Activated naive CD8-positive, alpha-beta T cell treated with anti-CD3 and anti-CD28 coated beads, Interleukin-2, amount 10 ng/mL, durations not matched to agents 7 days and 5 days (primary cell): ENCODE results near the gene ADAMTS16. TPM values are rescaled to one million over a fixed set of nuclear protein-coding genes. Genes with fewer than 3 reads are reported as not detected.

ENCODE experiments used
- ATAC-seq: fragments of 150-1000 bp; cut with Tn5 transposase; one replicate; pipeline ENCODE4 v1.10.0; 2021; ENCODE audit warnings: low read depth, moderate library complexity
- POLR2A ChIA-PET: fragments of 350-600 bp; sonication (Branson Sonifier 250); formaldehyde crosslinking; loops from one replicate; lab custom pipeline; 2021; ENCODE audit warnings: antibody characterized with exemption; lab: Charles Lee
- DNase-seq: peaks from one replicate; pipeline ENCODE4 v3.0.0; 2021
- H3K27ac Mint-ChIP-seq: one replicate; pipeline ENCODE4 v1.8.0; 2022; ENCODE audit warnings: mild to moderate bottlenecking, mixed read lengths
- H3K27me3 Mint-ChIP-seq: one replicate; pipeline ENCODE4 v1.8.0; 2022; ENCODE audit warnings: mild to moderate bottlenecking, moderate library complexity, mixed read lengths
- H3K36me3 Mint-ChIP-seq: one replicate; pipeline ENCODE4 v1.8.0; 2021; ENCODE audit warnings: mild to moderate bottlenecking, mixed read lengths
- H3K4me1 Mint-ChIP-seq: one replicate; pipeline ENCODE4 v1.8.0; 2021; ENCODE audit warnings: mixed read lengths
- H3K4me3 Mint-ChIP-seq: one replicate; pipeline ENCODE4 v1.8.0; 2022; ENCODE audit warnings: mild to moderate bottlenecking, moderate library complexity, mixed read lengths
- H3K9me3 Mint-ChIP-seq: one replicate; pipeline ENCODE4 v1.8.0; 2021; ENCODE audit warnings: mixed read lengths
- total RNA-seq, 2 experiments: library from RNA; stranded (reverse); gene quantifications; one replicate each; pipeline ENCODE4 v1.2.3, GENCODE V29; 2021

Gene ADAMTS16
- total RNA-seq, 2 experiments from 2014 or later, result not detected

GRCh38 chr5:5315068-5315980, 175.2 kb downstream of the ADAMTS16 start:
- no peaks in the 10 kb centered on the region for H3K9me3 Mint-ChIP-seq
- POLR2A ChIA-PET, result no interaction called here
- H3K4me1 Mint-ChIP-seq, result no peaks in the 10 kb centered on the region
- H3K27ac Mint-ChIP-seq, result no peak overlapping the region
- H3K27me3 Mint-ChIP-seq, result no peaks in the 10 kb centered on the region
- DNase-seq, result no peak
- no peak for ATAC-seq
- H3K36me3 Mint-ChIP-seq, result no peaks in the 10 kb centered on the region
- no peak overlapping the region for H3K4me3 Mint-ChIP-seq

DNA sequence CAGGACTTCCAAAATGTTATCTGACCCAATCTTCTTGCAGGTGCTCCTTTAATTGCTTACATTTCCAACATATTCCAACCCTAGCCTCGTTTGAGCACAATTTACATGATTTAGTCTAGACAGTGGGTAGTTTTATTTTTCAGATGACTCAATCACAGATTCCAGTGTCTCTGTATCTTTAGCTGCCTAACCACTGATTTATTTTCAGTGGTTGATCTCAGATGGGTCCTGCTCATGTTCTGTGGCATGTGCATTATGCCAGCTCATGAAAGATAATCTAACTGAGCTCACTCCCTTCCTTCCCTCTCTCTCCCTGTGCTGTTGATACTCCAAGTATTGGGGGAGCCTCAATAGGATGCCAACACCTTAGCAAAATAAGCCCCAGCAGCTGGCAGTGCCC, 176.2 kb downstream of the ADAMTS16 start:
- no peak for ATAC-seq

DNA sequence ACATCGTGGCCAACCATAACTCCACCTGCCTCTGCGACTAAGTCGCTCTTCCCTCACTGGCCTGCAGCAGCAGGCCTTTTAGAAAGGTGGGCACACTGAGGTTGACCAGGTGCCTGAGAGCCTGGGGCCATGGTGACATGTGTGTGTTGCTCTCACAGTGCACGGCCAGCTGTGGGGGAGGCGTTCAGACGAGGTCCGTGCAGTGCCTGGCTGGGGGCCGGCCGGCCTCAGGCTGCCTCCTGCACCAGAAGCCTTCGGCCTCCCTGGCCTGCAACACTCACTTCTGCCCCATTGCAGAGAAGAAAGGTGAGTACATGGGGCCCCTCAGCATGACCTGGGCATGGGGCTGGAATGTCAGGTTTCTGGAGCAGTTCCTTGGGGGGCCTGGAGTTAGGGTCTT, 177.8 kb downstream of the ADAMTS16 start:
- Mint-ChIP-seq H3K4me3 (no peak overlapping the region), H3K4me1 (no peaks in the 10 kb centered on the region), H3K9me3 (no peaks in the 10 kb centered on the region), H3K36me3 (no peaks in the 10 kb centered on the region), H3K27me3 (no peaks in the 10 kb centered on the region), H3K27ac (no peak overlapping the region)
- POLR2A ChIA-PET, result no interaction called here
- ATAC-seq (no peak), DNase-seq (no peak)

More for the DNA sequence above, 176.2 kb downstream of the ADAMTS16 start:
- H3K27me3 Mint-ChIP-seq, result no peaks in the 10 kb centered on the region
- no peaks in the 10 kb centered on the region for H3K36me3 Mint-ChIP-seq
- DNase-seq, result no peak
- POLR2A ChIA-PET, result no interaction called here
- H3K4me3 Mint-ChIP-seq, result no peak overlapping the region
- H3K4me1 Mint-ChIP-seq, result no peaks in the 10 kb centered on the region
- H3K9me3 Mint-ChIP-seq, result no peaks in the 10 kb centered on the region
- no peak overlapping the region for H3K27ac Mint-ChIP-seq

DNA sequence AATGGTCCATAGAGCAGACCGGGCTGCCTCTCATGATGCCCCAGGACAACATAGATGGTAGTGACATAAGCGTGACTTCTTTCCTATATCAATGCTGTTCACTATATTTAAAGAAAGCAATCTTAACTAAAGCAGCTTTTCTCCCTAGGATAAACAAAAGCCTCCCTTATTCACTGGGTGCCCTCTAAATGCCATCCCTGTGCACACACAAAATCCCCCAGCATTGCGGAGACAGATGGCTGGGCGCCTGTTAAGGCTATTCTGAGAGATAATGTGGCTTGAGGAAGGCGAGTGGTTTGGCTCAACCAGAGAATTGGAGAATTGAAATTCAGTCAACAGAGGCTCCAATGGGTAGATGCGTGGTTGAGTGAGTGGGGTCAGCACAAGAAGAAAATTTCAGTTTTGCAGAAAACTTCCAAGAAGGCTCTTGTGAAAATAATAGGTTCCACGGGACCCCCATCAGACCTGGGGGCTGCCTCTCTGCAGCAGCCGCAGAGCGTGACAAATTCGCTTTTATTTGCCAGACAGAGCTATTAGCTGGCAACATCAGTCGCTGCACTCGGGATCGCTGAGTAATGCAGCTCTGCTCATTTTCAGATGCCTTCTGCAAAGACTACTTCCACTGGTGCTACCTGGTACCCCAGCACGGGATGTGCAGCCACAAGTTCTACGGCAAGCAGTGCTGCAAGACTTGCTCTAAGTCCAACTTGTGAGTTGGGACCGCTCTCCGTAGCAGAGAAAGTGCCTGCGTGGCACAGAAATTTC, 178.5 kb downstream of the ADAMTS16 start:
- H3K9me3 Mint-ChIP-seq, result no peaks in the 10 kb centered on the region
- no peak overlapping the region for H3K27ac Mint-ChIP-seq
- no peak overlapping the region for H3K4me3 Mint-ChIP-seq
- ATAC-seq (no peak), DNase-seq (no peak)
- no peaks in the 10 kb centered on the region for H3K4me1 Mint-ChIP-seq
- POLR2A ChIA-PET, result no interaction called here
- H3K27me3 Mint-ChIP-seq, result no peaks in the 10 kb centered on the region
- no peaks in the 10 kb centered on the region for H3K36me3 Mint-ChIP-seq

GRCh38 chr5:5320062-5320805, 180.1 kb downstream of the ADAMTS16 start:
- no peaks in the 10 kb centered on the region for H3K36me3 Mint-ChIP-seq
- no peak overlapping the region for H3K27ac Mint-ChIP-seq
- POLR2A ChIA-PET, result no interaction called here
- ATAC-seq (no peak), DNase-seq (no peak)
- H3K4me3 Mint-ChIP-seq, result no peak overlapping the region
- H3K27me3 Mint-ChIP-seq, result no peaks in the 10 kb centered on the region
- no peaks in the 10 kb centered on the region for H3K4me1 Mint-ChIP-seq
- peaks cover 1% of the 10 kb centered on the region for H3K9me3 Mint-ChIP-seq

DNA sequence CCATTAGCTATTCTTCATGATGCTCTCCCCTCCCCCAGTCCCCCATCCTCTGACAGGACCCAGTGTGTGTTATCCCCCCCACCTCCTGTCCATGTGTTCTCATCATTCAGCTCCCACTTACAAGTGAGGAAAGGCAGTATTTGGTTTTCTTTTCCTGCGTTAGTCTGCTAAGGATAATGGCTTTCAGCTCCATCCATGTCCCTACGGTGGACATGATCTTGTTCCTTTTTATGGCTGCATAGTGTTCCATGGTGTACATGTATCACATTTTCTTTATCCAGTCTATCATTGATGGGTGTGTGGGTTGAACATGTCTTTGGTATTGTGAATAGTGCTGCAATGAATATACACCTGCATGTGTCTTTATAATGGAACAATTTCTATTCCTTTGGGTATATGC, 181.0 kb downstream of the ADAMTS16 start:
- no peak for DNase-seq
- no peak for ATAC-seq
- Mint-ChIP-seq H3K4me1 (no peaks in the 10 kb centered on the region), H3K27me3 (no peaks in the 10 kb centered on the region), H3K4me3 (no peak overlapping the region), H3K36me3 (no peaks in the 10 kb centered on the region), H3K9me3 (peaks cover 2% of the 10 kb centered on the region), H3K27ac (no peak overlapping the region)
- POLR2A ChIA-PET, result no interaction called here

DNA sequence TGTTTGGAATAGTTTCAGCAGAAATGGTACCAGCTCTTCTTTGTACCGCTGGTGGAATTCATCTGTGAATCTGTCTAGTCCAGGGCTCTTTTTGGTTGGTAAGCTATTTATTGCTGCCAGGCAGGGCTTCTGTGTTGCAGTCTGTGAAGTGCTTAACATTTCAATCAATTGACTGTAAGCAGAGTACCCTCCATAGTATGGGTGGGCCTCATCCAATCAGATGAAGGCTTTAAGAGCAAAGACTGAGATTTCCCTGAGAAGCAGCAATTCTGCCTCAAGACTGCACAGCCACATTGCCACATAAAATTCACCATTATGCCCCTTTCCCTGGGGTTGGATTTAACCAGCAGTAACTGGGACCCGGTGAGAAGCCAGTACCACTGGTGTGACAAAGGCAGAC, 183.4 kb downstream of the ADAMTS16 start:
- no peak overlapping the region for H3K27ac Mint-ChIP-seq
- POLR2A ChIA-PET, result no interaction called here
- H3K27me3 Mint-ChIP-seq, result no peaks in the 10 kb centered on the region
- no peak overlapping the region for H3K4me3 Mint-ChIP-seq
- no peak for ATAC-seq
- peaks cover 10% of the 10 kb centered on the region for H3K9me3 Mint-ChIP-seq
- no peak for DNase-seq
- H3K36me3 Mint-ChIP-seq, result no peaks in the 10 kb centered on the region
- no peaks in the 10 kb centered on the region for H3K4me1 Mint-ChIP-seq

GRCh38 chr5:5326115-5326758, 186.1 kb downstream of the ADAMTS16 start:
- H3K27ac Mint-ChIP-seq, result no peak overlapping the region
- POLR2A ChIA-PET, result no interaction called here
- H3K36me3 Mint-ChIP-seq, result no peaks in the 10 kb centered on the region
- ATAC-seq, result no peak
- no peaks in the 10 kb centered on the region for H3K4me1 Mint-ChIP-seq
- DNase-seq, result no peak
- H3K4me3 Mint-ChIP-seq, result no peak overlapping the region
- H3K9me3 Mint-ChIP-seq, result peaks cover 10% of the 10 kb centered on the region
- H3K27me3 Mint-ChIP-seq, result no peaks in the 10 kb centered on the region

- no peaks in the 10 kb centered on the region for H3K36me3 Mint-ChIP-seq
- H3K27me3 Mint-ChIP-seq, result no peaks in the 10 kb centered on the region
- H3K9me3 Mint-ChIP-seq, result peaks cover 10% of the 10 kb centered on the region
Observed at GRCh38 chr5:5327126-5327525, 187.0 kb downstream of the ADAMTS16 start.

GRCh38 chr5:5330728-5331452, 190.8 kb downstream of the ADAMTS16 start:
- POLR2A ChIA-PET, result no interaction called here
- Mint-ChIP-seq H3K9me3 (peaks cover 8% of the 10 kb centered on the region), H3K27ac (no peak overlapping the region), H3K36me3 (no peaks in the 10 kb centered on the region), H3K27me3 (no peaks in the 10 kb centered on the region), H3K4me3 (no peak overlapping the region), H3K4me1 (no peaks in the 10 kb centered on the region)
- no peak for DNase-seq
- ATAC-seq, result no peak

More at GRCh38 chr5:5327126-5327525, 187.0 kb downstream of the ADAMTS16 start:
- Mint-ChIP-seq H3K4me1 (no peaks in the 10 kb centered on the region), H3K27ac (no peak overlapping the region), H3K4me3 (no peak overlapping the region)
- no peak for DNase-seq
- POLR2A ChIA-PET, result no interaction called here
- ATAC-seq, result no peak

- POLR2A ChIA-PET, result no interaction called here
Observed at GRCh38 chr5:5331848-5332247, 191.7 kb downstream of the ADAMTS16 start.

DNA sequence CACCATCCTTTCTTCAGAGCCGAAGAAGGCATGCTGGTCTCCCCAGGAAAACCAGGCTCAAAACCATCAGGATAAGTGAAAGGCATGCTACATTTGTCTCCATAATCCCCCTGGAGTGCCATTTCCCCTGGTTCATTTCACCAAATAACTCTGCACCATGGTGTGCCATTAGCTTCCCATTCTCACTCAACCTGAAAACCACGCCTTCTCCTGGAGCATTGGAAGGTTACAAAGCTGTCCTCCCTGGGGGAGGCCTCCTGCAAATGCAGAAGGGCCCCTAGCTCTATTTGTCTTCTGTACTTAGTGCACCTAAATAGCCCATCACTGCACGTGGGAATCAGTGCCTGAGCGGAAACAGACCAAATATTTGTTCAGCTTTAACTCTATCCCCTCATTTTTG, 192.2 kb downstream of the ADAMTS16 start:
- POLR2A ChIA-PET, result no interaction called here
- Mint-ChIP-seq H3K27ac (no peak overlapping the region), H3K36me3 (no peaks in the 10 kb centered on the region), H3K27me3 (no peaks in the 10 kb centered on the region), H3K9me3 (peaks cover 6% of the 10 kb centered on the region), H3K4me1 (no peaks in the 10 kb centered on the region), H3K4me3 (no peak overlapping the region)
- DNase-seq (no peak), ATAC-seq (no peak)

More at GRCh38 chr5:5331848-5332247, 191.7 kb downstream of the ADAMTS16 start:
- peaks cover 8% of the 10 kb centered on the region for H3K9me3 Mint-ChIP-seq
- no peak overlapping the region for H3K27ac Mint-ChIP-seq
- no peaks in the 10 kb centered on the region for H3K36me3 Mint-ChIP-seq
- no peaks in the 10 kb centered on the region for H3K27me3 Mint-ChIP-seq
- H3K4me1 Mint-ChIP-seq, result no peaks in the 10 kb centered on the region
- DNase-seq (no peak), ATAC-seq (no peak)
- no peak overlapping the region for H3K4me3 Mint-ChIP-seq
